GM23248 (cell line): ENCODE measurements around the gene TMEM181. TPM values are rescaled to one million over a fixed set of nuclear protein-coding genes. Genes with fewer than 3 reads are reported as not detected.
"Not testable (repeated sequence)": the region's sequence is repeated elsewhere in the genome, so short reads cannot be mapped to it uniquely, and the experiment has no call there.

ENCODE experiments used
- DNase-seq: peaks from one replicate; pipeline ENCODE4 v3.0.0-alpha.2; 2015
- H2AFZ ChIP-seq: fragments of 200-600 bp; sonication (generic); 2 replicates; pipeline ENCODE4 v1.6.1; 2016; ENCODE audit warnings: antibody characterized with exemption
- H3F3A ChIP-seq: fragments of 200-600 bp; sonication (generic); 2 replicates; pipeline ENCODE4 v1.6.1; 2016; ENCODE audit warnings: mild to moderate bottlenecking, antibody characterized with exemption, mixed run types; ENCODE audit not compliant: insufficient read depth
- H3K27ac ChIP-seq: fragments of 200-600 bp; sonication (generic); 2 replicates; pipeline ENCODE4 v1.5.1; 2016; ENCODE audit warnings: mild to moderate bottlenecking
- H3K27me3 ChIP-seq: fragments of 200-600 bp; sonication (generic); replicated peaks from 2 replicates; pipeline ENCODE4 v1.6.1; 2016; ENCODE audit warnings: mild to moderate bottlenecking; ENCODE audit not compliant: insufficient read depth
- H3K36me3 ChIP-seq: fragments of 200-600 bp; sonication (generic); 2 replicates; pipeline ENCODE4 v1.6.1; 2016; ENCODE audit warnings: low read depth, mild to moderate bottlenecking
- H3K4me1 ChIP-seq: fragments of 200-600 bp; sonication (generic); 2 replicates; pipeline ENCODE4 v1.6.1; 2016; ENCODE audit warnings: mild to moderate bottlenecking; ENCODE audit not compliant: insufficient read depth
- H3K4me2 ChIP-seq: fragments of 200-600 bp; sonication (generic); one replicate; pipeline ENCODE4 v1.6.1; 2016; ENCODE audit warnings: mild to moderate bottlenecking; ENCODE audit not compliant: unreplicated experiment
- H3K4me3 ChIP-seq: fragments of 200-600 bp; sonication (generic); 2 replicates; pipeline ENCODE4 v1.5.1; 2016; ENCODE audit warnings: mild to moderate bottlenecking
- H3K79me2 ChIP-seq: fragments of 200-600 bp; sonication (generic); 2 replicates; pipeline ENCODE4 v1.6.1; 2016; ENCODE audit warnings: mild to moderate bottlenecking; ENCODE audit not compliant: insufficient read depth
- H3K9ac ChIP-seq: fragments of 200-600 bp; sonication (generic); 2 replicates; pipeline ENCODE4 v1.6.1; 2016; ENCODE audit warnings: mild to moderate bottlenecking
- H3K9me2 ChIP-seq: fragments of 200-600 bp; sonication (generic); 2 replicates; pipeline ENCODE4 v1.6.1; 2016; ENCODE audit warnings: mixed run types, mild to moderate bottlenecking, moderate library complexity; ENCODE audit not compliant: insufficient read depth
- H3K9me3 ChIP-seq: fragments of 200-600 bp; sonication (generic); one replicate; pipeline ENCODE4 v1.6.1; 2017; ENCODE audit warnings: low read depth
- H4K20me1 ChIP-seq: fragments of 200-600 bp; sonication (generic); 2 replicates; pipeline ENCODE4 v1.6.0; 2016; ENCODE audit not compliant: insufficient read depth
- EZH2 ChIP-seq: fragments of 200-600 bp; sonication (generic); IDR thresholded peaks from 2 replicates; pipeline ENCODE4 v1.6.1; 2018; ENCODE audit warnings: antibody characterized with exemption, mild to moderate bottlenecking; ENCODE audit not compliant: insufficient read depth, poor library complexity, severe bottlenecking
- EZH2phosphoT487 ChIP-seq: fragments of 200-600 bp; sonication (generic); IDR thresholded peaks from 2 replicates; pipeline ENCODE4 v1.6.1; 2018; ENCODE audit warnings: antibody characterized with exemption, moderate library complexity, mild to moderate bottlenecking, low read depth; ENCODE audit not compliant: insufficient read depth
- WGBS, 2 experiments: methylation state at CpG; one replicate each; pipeline ENCODE4 v1.1.6; 2015 to 2017; ENCODE audit warnings: low lambda C conversion rate in 2 of 2, low coverage in 1 of 2; ENCODE audit errors: missing lambda C conversion rate in 2 of 2; 5-methylcytosine and 5-hydroxymethylcytosine counted together
- in situ Hi-C: fragments of 300-500 bp; cut with MboI; formaldehyde crosslinking; loops from 2 replicates; pipeline ENCODE4 v1.15.0; 2020
- polyA plus RNA-seq: library from polyadenylated mRNA; unstranded; fragments of >200 nt; fragmentation: Nextera tagmentation; extraction: Ambion mirVana; gene quantifications from 2 replicates; pipeline ENCODE4 v1.2.1, GENCODE V29; 2016
- total RNA-seq: library from RNA; depleted of rRNA; stranded (reverse); fragments of >200 nt; shearing (Covaris generic); gene quantifications from 2 replicates; pipeline ENCODE4 v1.2.3, GENCODE V29; 2014

Gene TMEM181
- total and polyA plus RNA-seq, 2 experiments from 2014 or later: 30.7 to 52.6 TPM

GRCh38 chr6:158610319-158610968 is 50.6 kb downstream of the TMEM181 start:
- no peaks in the 10 kb centered on the region for H3F3A ChIP-seq
- 78% methylated on average over 9 of the region's 9 CpGs for WGBS, 2 experiments
- no peak overlapping the region for H3K9ac ChIP-seq
- H3K4me2 ChIP-seq: no peak overlapping the region
- 0 out of 2 replicates have a peak, but pooled peaks cover 5% of the 10 kb centered on the region for H3K79me2 ChIP-seq
- TF ChIP-seq EZH2phosphoT487: no peak
- TF ChIP-seq EZH2: no peak
- H3K4me1 ChIP-seq: no peaks in the 10 kb centered on the region
- H3K27ac ChIP-seq: no peak overlapping the region
- in situ Hi-C loops: no loop called here
- H3K4me3 ChIP-seq: no peak overlapping the region
- no peak overlapping the region for H2AFZ ChIP-seq
- DNase-seq: no peak
- no peaks in the 10 kb centered on the region for H3K9me2 ChIP-seq
- H3K9me3 ChIP-seq: no peaks in the 10 kb centered on the region
- H4K20me1 ChIP-seq: no peaks in the 10 kb centered on the region
- H3K27me3 ChIP-seq: no peaks in the 10 kb centered on the region
- peaks cover 23% of the 10 kb centered on the region for H3K36me3 ChIP-seq

DNA sequence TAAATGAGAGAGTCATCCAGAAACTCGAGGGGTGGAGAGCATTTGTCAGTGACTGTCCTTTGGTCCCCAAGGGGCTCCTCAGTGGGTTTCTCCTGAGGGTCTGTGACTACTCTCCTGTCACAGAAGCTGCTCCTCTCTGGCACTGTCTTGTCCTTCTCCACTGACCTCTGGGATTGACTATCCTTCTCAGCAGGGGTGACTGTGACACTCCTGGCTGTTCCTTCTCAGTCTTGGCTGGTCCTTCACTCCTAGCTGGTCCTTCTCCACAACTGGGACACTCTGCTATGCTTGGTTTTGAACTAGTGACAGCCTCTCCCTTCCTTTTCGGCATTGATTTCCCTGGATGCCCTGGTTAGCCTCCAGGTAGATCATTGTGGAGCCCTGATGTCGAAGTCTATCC is 51.1 kb downstream of the TMEM181 start:
- no peak for DNase-seq
- H3K36me3 ChIP-seq: peaks cover 23% of the 10 kb centered on the region

GRCh38 chr6:158611541-158612370 is 51.9 kb downstream of the TMEM181 start:
- peaks cover 23% of the 10 kb centered on the region for H3K36me3 ChIP-seq
- no peaks in the 10 kb centered on the region for H3K9me3 ChIP-seq
- no peak overlapping the region for H3K27ac ChIP-seq
- H3K4me2 ChIP-seq: no peak overlapping the region
- H3K4me3 ChIP-seq: no peak overlapping the region
- H3K4me1 ChIP-seq: no peaks in the 10 kb centered on the region
- H2AFZ ChIP-seq: no peak overlapping the region
- H3K27me3 ChIP-seq: no peaks in the 10 kb centered on the region
- TF ChIP-seq EZH2phosphoT487 (no peak), EZH2 (no peak)
- 91 to 92% methylated on average over 14 of the region's 14 CpGs for WGBS, 2 experiments
- H3K9ac ChIP-seq: no peak overlapping the region
- 0 out of 2 replicates have a peak, but pooled peaks cover 5% of the 10 kb centered on the region for H3K79me2 ChIP-seq
- DNase-seq: no peak
- H3F3A ChIP-seq: no peaks in the 10 kb centered on the region
- in situ Hi-C loops: no loop called here
- H4K20me1 ChIP-seq: no peaks in the 10 kb centered on the region
- no peaks in the 10 kb centered on the region for H3K9me2 ChIP-seq

More for the DNA sequence above, 51.1 kb downstream of the TMEM181 start:
- H3K4me2 ChIP-seq: no peak overlapping the region
- H3K9me3 ChIP-seq: no peaks in the 10 kb centered on the region
- no peak overlapping the region for H2AFZ ChIP-seq
- H3K27ac ChIP-seq: no peak overlapping the region
- H4K20me1 ChIP-seq: no peaks in the 10 kb centered on the region
- no peak overlapping the region for H3K4me3 ChIP-seq
- H3K9me2 ChIP-seq: no peaks in the 10 kb centered on the region
- no peaks in the 10 kb centered on the region for H3F3A ChIP-seq
- TF ChIP-seq EZH2phosphoT487 (no peak), EZH2 (no peak)
- in situ Hi-C loops: no loop called here
- no peaks in the 10 kb centered on the region for H3K27me3 ChIP-seq
- H3K9ac ChIP-seq: no peak overlapping the region
- H3K4me1 ChIP-seq: no peaks in the 10 kb centered on the region
- 75 to 85% methylated on average over 3 of the region's 3 CpGs for WGBS, 2 experiments
- 0 out of 2 replicates have a peak, but pooled peaks cover 5% of the 10 kb centered on the region for H3K79me2 ChIP-seq

DNA sequence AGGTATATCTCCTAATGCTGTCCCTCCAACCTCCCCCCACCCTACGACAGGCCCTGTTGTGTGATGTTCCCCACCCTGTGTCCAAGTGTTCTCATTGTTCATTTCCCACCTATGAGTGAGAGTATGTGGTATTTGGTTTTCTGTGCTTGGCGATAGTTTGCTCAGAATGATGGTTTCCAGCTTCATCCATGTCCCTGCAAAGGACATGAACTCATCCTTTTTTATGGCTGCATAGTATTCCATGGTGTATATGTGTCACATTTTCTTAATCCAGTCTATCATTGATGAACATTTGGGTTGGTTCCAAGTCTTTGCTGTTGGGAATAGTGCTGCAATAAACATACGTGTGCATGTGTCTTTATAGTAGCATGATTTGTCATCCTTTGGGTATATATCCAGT is 54.7 kb downstream of the TMEM181 start:
- H3K27me3 ChIP-seq, in situ Hi-C loops, H3K9ac ChIP-seq, H3K4me1 ChIP-seq, DNase-seq, H3K9me2 ChIP-seq, H3K27ac ChIP-seq, H4K20me1 ChIP-seq, H3K4me3 ChIP-seq, H3K9me3 ChIP-seq, H3K4me2 ChIP-seq, H3F3A ChIP-seq, H2AFZ ChIP-seq: not testable (repeated sequence)
- 95 to 96% methylated on average over 3 of the region's 3 CpGs for WGBS, 2 experiments
- Histone ChIP-seq H3K36me3 (peaks cover 23% of the 10 kb centered on the region; the same call in 1 of the 2 replicates), H3K79me2 (0 out of 2 replicates have a peak, but pooled peaks cover 15% of the 10 kb centered on the region)

DNA sequence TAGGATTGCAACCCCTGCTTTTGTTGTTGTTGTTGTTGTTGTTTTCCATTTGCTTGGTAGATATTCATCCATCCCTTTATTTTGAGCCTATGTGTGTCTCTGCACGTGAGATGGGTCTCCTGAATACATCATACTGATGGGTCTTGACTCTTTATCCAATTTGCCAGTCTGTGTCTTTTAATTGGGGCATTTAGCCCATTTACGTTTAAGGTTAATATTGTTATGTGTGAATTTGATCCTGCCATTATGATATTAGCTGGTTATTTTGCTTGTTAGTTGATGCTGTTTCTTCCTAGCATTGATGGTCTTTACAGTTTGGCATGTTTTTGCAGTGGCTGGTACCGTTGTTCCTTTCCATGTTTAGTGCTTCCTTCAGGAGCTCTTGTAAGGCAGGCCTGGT is 58.4 kb downstream of the TMEM181 start:
- H3K27me3 ChIP-seq, H3K36me3 ChIP-seq, in situ Hi-C loops, H3K9ac ChIP-seq, H3K9me2 ChIP-seq, H3K4me2 ChIP-seq, H3K4me1 ChIP-seq, H4K20me1 ChIP-seq, H3F3A ChIP-seq, H3K27ac ChIP-seq, H3K9me3 ChIP-seq, DNase-seq, H3K4me3 ChIP-seq, H2AFZ ChIP-seq: not testable (repeated sequence)
- 0 out of 2 replicates have a peak, but pooled peaks cover 10% of the 10 kb centered on the region for H3K79me2 ChIP-seq
- WGBS, 2 experiments: 95 to 96% methylated on average over 3 of the region's 3 CpGs
